ENCODE results near the gene L3MBTL1.

L3MBTL1 gene

GRCh38 chr20:43579861-43580793, 72.6 kb downstream of the L3MBTL1 start:
- 0 out of 2 replicates have a peak, but pooled peaks cover 3% of the 10 kb centered on the region for H3F3A ChIP-seq (ENCODE audit: low read depth)
- H3K9ac ChIP-seq (ENCODE audit: low read depth, low read length, poor library complexity, severe bottlenecking): peak overlapping the region; percentile 52
- H2AFZ ChIP-seq (ENCODE audit: low read length): peak overlapping the region; percentile 80
- TF ChIP-seq CTCF (conservative IDR thresholded peaks at IDR 0.05; ENCODE audit: low read length) (no peak), EZH2phosphoT487 (IDR thresholded peaks at IDR 0.05; ENCODE audit: borderline replicate concordance) (no peak)
- H4K20me1 ChIP-seq (ENCODE audit: insufficient read depth, low read length, poor library complexity, severe bottlenecking): no peaks in the 10 kb centered on the region
- H3K4me1 ChIP-seq (ENCODE audit: insufficient read depth, low read length, poor library complexity, severe bottlenecking): peaks cover 38% of the 10 kb centered on the region
- no peaks in the 10 kb centered on the region for H3K27me3 ChIP-seq (ENCODE audit: insufficient read depth, low read length, poor library complexity, severe bottlenecking)
- H3K9me2 ChIP-seq (replicated peaks; ENCODE audit: low read depth, low read length): no peaks in the 10 kb centered on the region
- no peaks in the 10 kb centered on the region for H3K9me3 ChIP-seq (ENCODE audit: insufficient read depth, low read depth, low read length)
- peak overlapping the region; percentile 68 for H3K4me2 ChIP-seq (ENCODE audit: low read depth, low read length, poor library complexity, severe bottlenecking)
- no peaks in the 10 kb centered on the region for H3K79me2 ChIP-seq (ENCODE audit: insufficient read depth, low read length)
- H3K4me3 ChIP-seq (ENCODE audit: low read length, poor library complexity, severe bottlenecking): peak overlapping the region; percentile 39
- no peaks in the 10 kb centered on the region for H3K36me3 ChIP-seq (ENCODE audit: insufficient read depth, low read length)

GRCh38 chr20:43583133-43583864, 75.8 kb downstream of the L3MBTL1 start:
- H4K20me1 ChIP-seq (ENCODE audit: insufficient read depth, low read length, poor library complexity, severe bottlenecking): no peaks in the 10 kb centered on the region
- no peak for TF ChIP-seq CTCF (conservative IDR thresholded peaks at IDR 0.05; ENCODE audit: low read length)
- no peak for TF ChIP-seq EZH2phosphoT487 (IDR thresholded peaks at IDR 0.05; ENCODE audit: borderline replicate concordance)
- peaks cover 24% of the 10 kb centered on the region for H3K4me1 ChIP-seq (ENCODE audit: insufficient read depth, low read length, poor library complexity, severe bottlenecking)
- H3K9ac ChIP-seq (ENCODE audit: low read depth, low read length, poor library complexity, severe bottlenecking): no peak overlapping the region
- no peaks in the 10 kb centered on the region for H3K36me3 ChIP-seq (ENCODE audit: insufficient read depth, low read length)
- no peaks in the 10 kb centered on the region for H3K9me2 ChIP-seq (replicated peaks; ENCODE audit: low read depth, low read length)
- 0 out of 2 replicates have a peak, but pooled peaks cover 3% of the 10 kb centered on the region for H3F3A ChIP-seq (ENCODE audit: low read depth)
- H3K9me3 ChIP-seq (ENCODE audit: insufficient read depth, low read depth, low read length): no peaks in the 10 kb centered on the region
- H3K4me2 ChIP-seq (ENCODE audit: low read depth, low read length, poor library complexity, severe bottlenecking): no peak overlapping the region
- no peaks in the 10 kb centered on the region for H3K79me2 ChIP-seq (ENCODE audit: insufficient read depth, low read length)
- H3K4me3 ChIP-seq (ENCODE audit: low read length, poor library complexity, severe bottlenecking): no peak overlapping the region
- no peaks in the 10 kb centered on the region for H3K27me3 ChIP-seq (ENCODE audit: insufficient read depth, low read length, poor library complexity, severe bottlenecking)
- H2AFZ ChIP-seq (ENCODE audit: low read length): no peak overlapping the region

GRCh38 chr20:43583982-43584432, 76.5 kb downstream of the L3MBTL1 start:
- no peak overlapping the region for H3K4me3 ChIP-seq (ENCODE audit: low read length, poor library complexity, severe bottlenecking)

More at GRCh38 chr20:43583982-43584432, 76.5 kb downstream of the L3MBTL1 start:
- H4K20me1 ChIP-seq (ENCODE audit: insufficient read depth, low read length, poor library complexity, severe bottlenecking): no peaks in the 10 kb centered on the region
- no peaks in the 10 kb centered on the region for H3K79me2 ChIP-seq (ENCODE audit: insufficient read depth, low read length)
- H3K9me3 ChIP-seq (ENCODE audit: insufficient read depth, low read depth, low read length): no peaks in the 10 kb centered on the region
- H3K4me2 ChIP-seq (ENCODE audit: low read depth, low read length, poor library complexity, severe bottlenecking): no peak overlapping the region
- H3K27me3 ChIP-seq (ENCODE audit: insufficient read depth, low read length, poor library complexity, severe bottlenecking): no peaks in the 10 kb centered on the region
- 0 out of 2 replicates have a peak, but pooled peaks cover 3% of the 10 kb centered on the region for H3F3A ChIP-seq (ENCODE audit: low read depth)
- peaks cover 24% of the 10 kb centered on the region for H3K4me1 ChIP-seq (ENCODE audit: insufficient read depth, low read length, poor library complexity, severe bottlenecking)
- H2AFZ ChIP-seq (ENCODE audit: low read length): no peak overlapping the region
- no peaks in the 10 kb centered on the region for H3K36me3 ChIP-seq (ENCODE audit: insufficient read depth, low read length)
- no peak overlapping the region for H3K9ac ChIP-seq (ENCODE audit: low read depth, low read length, poor library complexity, severe bottlenecking)
- no peak for TF ChIP-seq CTCF (conservative IDR thresholded peaks at IDR 0.05; ENCODE audit: low read length)
- no peak for TF ChIP-seq EZH2phosphoT487 (IDR thresholded peaks at IDR 0.05; ENCODE audit: borderline replicate concordance)
- no peaks in the 10 kb centered on the region for H3K9me2 ChIP-seq (replicated peaks; ENCODE audit: low read depth, low read length)

All from Loucy (cell line).